ENCODE results near the gene BCKDHB.

- TF ChIP-seq POLR2A (IDR thresholded peaks at IDR 0.05) (no peak), CTCF (IDR thresholded peaks at IDR 0.05) (no peak)
Measured at GRCh38 chr6:80134065-80134464, 27.6 kb downstream of the BCKDHB start.

Data from stomach (tissue), 4 donors.